ENCODE measurements around the gene PVALEF.

The PVALEF gene

DNA sequence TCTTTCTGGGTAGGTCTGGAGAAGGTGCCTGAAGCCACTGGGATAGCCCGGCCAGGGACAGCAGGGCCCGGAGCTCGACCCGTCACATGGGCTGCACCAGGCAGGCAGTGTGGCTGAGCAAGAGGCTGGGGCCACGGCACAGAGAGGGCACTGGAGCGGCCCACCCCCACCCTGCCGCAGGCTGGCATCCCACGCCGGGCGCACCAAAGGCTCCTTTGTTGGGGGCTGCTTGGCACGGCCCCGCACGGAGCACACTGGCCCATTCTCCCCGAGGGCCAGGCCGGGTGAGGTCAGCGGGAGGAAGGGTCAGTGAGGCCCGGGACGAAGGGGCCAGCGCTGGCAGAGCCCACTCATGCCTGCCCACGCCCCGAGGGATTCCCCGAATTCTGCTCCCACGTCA lies 36.5 kb upstream of the PVALEF start:
- ChIA-PET POLR2A (ENCODE audit: low non-redundant PET) (no interaction called here), CTCF (interaction anchor here (0.5 to 0.7 kb wide), 3 partner anchors 14 to 27 kb away, joined by 3 to 4 read pairs (median 3); no protein-coding TSS in a partner anchor)
- no peak for DNase-seq (ENCODE audit: low spot score)
- TF ChIP-seq, protein P1, sequence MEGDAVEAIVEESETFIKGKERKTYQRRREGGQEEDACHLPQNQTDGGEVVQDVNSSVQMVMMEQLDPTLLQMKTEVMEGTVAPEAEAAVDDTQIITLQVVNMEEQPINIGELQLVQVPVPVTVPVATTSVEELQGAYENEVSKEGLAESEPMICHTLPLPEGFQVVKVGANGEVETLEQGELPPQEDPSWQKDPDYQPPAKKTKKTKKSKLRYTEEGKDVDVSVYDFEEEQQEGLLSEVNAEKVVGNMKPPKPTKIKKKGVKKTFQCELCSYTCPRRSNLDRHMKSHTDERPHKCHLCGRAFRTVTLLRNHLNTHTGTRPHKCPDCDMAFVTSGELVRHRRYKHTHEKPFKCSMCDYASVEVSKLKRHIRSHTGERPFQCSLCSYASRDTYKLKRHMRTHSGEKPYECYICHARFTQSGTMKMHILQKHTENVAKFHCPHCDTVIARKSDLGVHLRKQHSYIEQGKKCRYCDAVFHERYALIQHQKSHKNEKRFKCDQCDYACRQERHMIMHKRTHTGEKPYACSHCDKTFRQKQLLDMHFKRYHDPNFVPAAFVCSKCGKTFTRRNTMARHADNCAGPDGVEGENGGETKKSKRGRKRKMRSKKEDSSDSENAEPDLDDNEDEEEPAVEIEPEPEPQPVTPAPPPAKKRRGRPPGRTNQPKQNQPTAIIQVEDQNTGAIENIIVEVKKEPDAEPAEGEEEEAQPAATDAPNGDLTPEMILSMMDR (conservative IDR thresholded peaks at IDR 0.05; ENCODE audit: low read depth), result no peak
- H3K27ac ChIP-seq, result no peak overlapping the region

DNA sequence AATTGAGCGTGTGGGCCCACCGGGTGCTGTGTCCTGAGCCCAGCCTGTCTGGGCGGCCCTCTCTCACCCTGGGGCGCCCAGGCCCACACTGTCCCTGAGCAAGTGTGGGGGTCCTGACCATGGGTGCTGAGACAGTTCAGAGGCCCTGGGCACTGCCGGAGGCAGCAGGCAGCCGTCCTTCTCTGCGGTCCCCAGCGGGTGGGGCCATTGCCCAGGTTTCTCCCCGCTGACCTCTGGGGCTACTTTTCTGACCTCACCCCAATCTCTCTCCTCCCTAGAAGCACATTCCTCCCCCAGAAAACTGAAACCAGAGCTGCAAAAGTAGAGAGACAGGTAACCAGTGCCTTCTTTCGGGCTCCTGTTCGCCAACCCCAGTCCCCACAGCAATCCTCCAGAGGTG lies 36.0 kb upstream of the PVALEF start:
- POLR2A ChIA-PET (ENCODE audit: low non-redundant PET), result no interaction called here
- TF ChIP-seq, protein P1 (conservative IDR thresholded peaks at IDR 0.05; ENCODE audit: low read depth), result no peak
- no peak for DNase-seq (ENCODE audit: low spot score)
- no peak overlapping the region for H3K27ac ChIP-seq
- CTCF ChIA-PET, result no interaction called here

DNA sequence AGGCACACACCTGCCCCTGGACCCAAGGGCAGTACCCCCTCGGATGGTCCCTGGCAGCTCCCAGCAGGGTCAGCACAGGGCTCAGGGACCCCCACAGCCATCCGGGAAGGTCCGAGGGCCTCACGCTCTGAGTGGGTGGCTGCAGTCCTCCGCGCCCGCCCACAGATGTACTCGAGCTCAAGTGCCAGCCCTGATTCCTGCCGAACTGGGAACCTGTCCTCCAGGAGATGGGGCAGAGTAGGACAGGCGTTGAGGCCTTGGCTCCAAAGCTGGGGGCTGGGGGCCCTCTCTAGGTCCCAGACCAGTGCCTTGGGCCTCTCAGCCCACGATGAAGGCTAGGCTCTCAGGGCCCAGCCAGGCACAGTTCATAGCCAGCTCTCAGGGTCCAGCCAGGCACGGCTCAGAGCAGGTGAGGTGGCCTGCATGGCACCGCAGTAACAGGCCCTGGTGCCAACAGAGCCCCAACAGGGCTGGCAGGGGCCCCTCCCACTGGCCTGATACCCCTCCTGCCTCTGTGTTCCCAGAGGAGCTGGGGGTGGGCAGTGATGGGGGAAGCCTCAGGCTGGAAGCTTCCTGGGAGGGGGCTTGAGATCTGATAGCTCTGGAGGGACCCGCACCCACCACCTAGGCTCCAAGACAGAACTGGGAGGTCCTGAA lies 35.5 kb upstream of the PVALEF start:
- DNase-seq (ENCODE audit: low spot score), result no peak
- no peak overlapping the region for H3K27ac ChIP-seq
- POLR2A ChIA-PET (ENCODE audit: low non-redundant PET), result no interaction called here
- TF ChIP-seq, protein P1 (conservative IDR thresholded peaks at IDR 0.05; ENCODE audit: low read depth), result no peak
- CTCF ChIA-PET, result interaction anchor here (1.1 kb wide), 1 partner anchor 141 kb away, joined by 6 read pairs; no protein-coding TSS in a partner anchor

DNA sequence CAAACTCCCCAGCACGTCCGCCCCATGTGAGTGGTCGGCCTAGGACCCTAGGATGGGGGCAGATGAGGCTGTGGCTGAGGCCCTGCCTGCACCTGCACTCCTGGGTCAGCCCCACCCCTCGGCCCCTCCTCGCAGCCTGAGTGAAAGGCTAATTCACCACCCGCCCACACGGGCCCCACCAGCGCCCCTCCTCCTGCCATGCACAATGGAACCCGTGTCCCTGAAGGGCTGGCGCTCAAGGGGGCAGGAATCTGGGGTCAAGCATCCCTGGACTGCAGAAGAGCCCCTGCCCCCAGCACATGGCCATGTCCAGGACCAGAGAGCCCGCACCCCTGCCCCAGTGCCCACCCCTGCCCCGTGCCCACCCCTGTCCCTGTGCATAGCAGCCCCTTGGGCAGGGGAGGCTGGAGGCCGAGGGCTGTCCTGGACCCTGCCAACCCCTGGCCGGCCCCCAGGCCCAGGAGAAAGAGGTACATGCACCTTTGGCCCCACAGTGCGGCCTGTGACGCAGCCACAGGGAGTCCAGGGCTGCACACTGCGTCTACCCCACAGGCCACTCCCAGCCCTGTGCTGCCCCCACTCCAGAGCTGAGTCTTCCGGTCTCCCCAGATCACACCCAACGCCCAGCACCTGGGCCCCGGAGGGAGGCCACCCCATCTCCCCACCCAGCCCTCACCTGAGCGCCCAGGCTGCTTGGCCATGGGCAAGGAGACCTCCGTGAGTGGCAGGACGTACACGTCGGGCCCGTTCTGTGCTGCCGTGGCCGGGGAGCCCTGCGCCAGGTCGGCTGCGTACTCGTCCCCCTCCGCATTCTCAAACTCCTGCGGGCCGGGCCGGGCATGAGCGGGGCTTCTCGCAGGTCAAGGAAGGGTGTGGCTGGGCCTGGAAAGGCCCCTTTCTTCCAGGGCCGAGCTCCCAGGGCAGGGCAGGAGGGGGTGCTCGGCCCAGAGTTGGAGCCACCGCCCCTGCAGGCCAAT lies 34.6 kb upstream of the PVALEF start:
- TF ChIP-seq, protein P1 (conservative IDR thresholded peaks at IDR 0.05; ENCODE audit: low read depth), result no peak
- ChIA-PET CTCF (interaction anchor here (1.1 kb wide), 1 partner anchor 142 kb away, joined by 6 read pairs; no protein-coding TSS in a partner anchor), POLR2A (ENCODE audit: low non-redundant PET) (no interaction called here)
- no peak for DNase-seq (ENCODE audit: low spot score)
- no peak overlapping the region for H3K27ac ChIP-seq

DNA sequence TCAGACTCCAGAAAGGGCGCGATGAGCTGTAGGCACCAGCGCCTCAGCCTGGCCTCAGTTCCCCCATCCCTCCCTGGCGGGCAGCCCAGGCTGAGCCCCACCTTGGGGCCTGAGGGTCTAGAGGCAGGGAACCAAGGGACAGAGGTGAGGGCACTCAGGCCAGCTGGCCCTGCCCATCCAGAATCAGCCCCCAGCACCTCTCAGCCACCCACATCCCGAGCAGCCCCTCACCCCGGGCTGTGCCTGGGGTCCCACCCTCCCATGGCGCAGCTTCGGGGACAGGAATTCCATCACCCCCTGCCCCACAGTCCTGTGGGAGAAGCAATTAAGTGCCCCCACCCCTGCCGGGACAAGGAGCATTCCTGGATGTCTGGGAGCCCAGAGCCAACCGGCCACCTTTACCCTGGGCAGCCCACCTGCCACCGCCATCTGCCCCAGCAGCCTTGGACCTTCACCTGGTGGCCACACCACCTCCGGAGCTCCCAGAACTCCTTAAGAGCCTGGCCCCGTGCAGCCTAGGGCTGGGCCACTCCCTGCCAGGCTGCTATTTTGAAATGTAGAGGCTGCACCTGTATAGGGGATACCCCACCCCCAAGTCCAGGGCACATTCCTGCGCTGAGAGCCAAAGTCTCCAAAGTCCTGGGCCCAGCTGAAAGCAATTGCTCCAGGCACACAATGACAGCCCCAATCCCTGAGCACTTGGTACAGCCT lies 33.7 kb upstream of the PVALEF start:
- ChIA-PET POLR2A (ENCODE audit: low non-redundant PET) (no interaction called here), CTCF (no interaction called here)
- DNase-seq (ENCODE audit: low spot score), result no peak
- H3K27ac ChIP-seq, result no peak overlapping the region
- TF ChIP-seq, protein P1 (conservative IDR thresholded peaks at IDR 0.05; ENCODE audit: low read depth), result no peak

DNA sequence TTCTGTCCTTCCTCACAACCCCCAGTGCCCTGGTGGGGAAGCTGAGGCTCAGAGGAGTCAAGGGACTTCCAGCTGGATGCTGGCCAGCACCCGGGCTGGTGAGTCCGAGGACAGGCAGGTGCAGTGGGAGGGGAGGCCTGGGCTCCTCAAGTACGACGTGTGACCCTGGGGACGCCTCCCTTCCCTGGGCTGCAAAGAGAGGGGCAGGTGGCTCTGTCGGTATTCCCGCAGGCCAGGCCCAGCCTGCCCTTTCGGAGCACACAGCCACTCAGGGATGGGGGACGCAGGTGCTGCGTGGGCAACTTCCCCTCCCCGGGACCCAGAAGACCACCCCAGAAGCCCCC lies 33.1 kb upstream of the PVALEF start:
- ChIA-PET CTCF (no interaction called here), POLR2A (ENCODE audit: low non-redundant PET) (no interaction called here)
- TF ChIP-seq, protein P1 (conservative IDR thresholded peaks at IDR 0.05; ENCODE audit: low read depth), result no peak
- DNase-seq (ENCODE audit: low spot score), result no peak
- H3K27ac ChIP-seq, result no peak overlapping the region
